Mammary epithelial cell (primary cell): ENCODE measurements around the gene IQGAP2.

Experiments used
- CTCF ChIP-seq, 2 donors: IDR thresholded peaks in 1 of 2; conservative IDR thresholded peaks in 1 of 2; 2 replicates each; pipeline ENCODE4 v1.5.1; 2011 to 2012; ENCODE audit warnings: inconsistent platforms in 2 of 2, low read length in 2 of 2, mild to moderate bottlenecking in 2 of 2, control low read depth in 1 of 2, low read depth in 1 of 2; ENCODE audit not compliant: insufficient read depth in 1 of 2; ENCODE audit errors: extremely low read depth in 1 of 2
- EZH2 ChIP-seq: IDR thresholded peaks from 2 replicates; pipeline ENCODE4 v1.6.1; 2012; ENCODE audit warnings: low read length, inconsistent platforms, borderline replicate concordance

- TF ChIP-seq CTCF (conservative IDR thresholded peaks at IDR 0.05 in 1 of 2, IDR thresholded peaks at IDR 0.05 in 1 of 2; ENCODE audit: extremely low read depth in 1 of 2, insufficient read depth in 1 of 2, low read depth in 1 of 2, low read length in 2 of 2) (no peak), EZH2 (no peak)
Observed at GRCh38 chr5:76462097-76462667, 59.1 kb downstream of the IQGAP2 start.
